C4-2B (cell line): ENCODE results near the gene USP27X.

Experiments
- H3K27ac ChIP-seq: fragments of 450-650 bp; 2 replicates; pipeline ENCODE4 v1.5.1; 2017
- CTCF ChIP-seq: fragments of 450-650 bp; conservative IDR thresholded peaks from 2 replicates; pipeline ENCODE4 v1.5.1; 2017; ENCODE audit warnings: mild to moderate bottlenecking
- ZFX ChIP-seq: fragments of 450-650 bp; IDR thresholded peaks from 2 replicates; pipeline ENCODE4 v1.6.1; 2017

The USP27X gene

GRCh38 chrX:49915361-49916222 is 36.3 kb downstream of the USP27X start:
- no peak for TF ChIP-seq ZFX
- TF ChIP-seq CTCF, result peak; percentile 81
- no peak overlapping the region for H3K27ac ChIP-seq

GRCh38 chrX:49919617-49920016 is 40.3 kb downstream of the USP27X start:
- TF ChIP-seq ZFX, result no peak
- peak; percentile 83 for TF ChIP-seq CTCF

GRCh38 chrX:49921109-49921508 is 41.8 kb downstream of the USP27X start:
- TF ChIP-seq CTCF (no peak), ZFX (no peak)
- H3K27ac ChIP-seq, result no peak overlapping the region

More at GRCh38 chrX:49919617-49920016, 40.3 kb downstream of the USP27X start:
- no peak overlapping the region for H3K27ac ChIP-seq

- TF ChIP-seq ZFX (no peak), CTCF (no peak)
- peak within 1 kb of the TSS; percentile 85 for H3K27ac ChIP-seq
Observed at GRCh38 chrX:49922291-49923241, 43.3 kb downstream of the USP27X start, which contains the start of gene CLCN5. Gene CLCN5 (plus strand): TSS chrX:49922596. CDS start chrX:49925299, 2,703 bp downstream.

GRCh38 chrX:49925176-49925575 is 45.9 kb downstream of the USP27X start:
- TF ChIP-seq CTCF (no peak), ZFX (no peak)
- no peak overlapping the region for H3K27ac ChIP-seq

- no peak overlapping the region for H3K27ac ChIP-seq
- TF ChIP-seq ZFX (no peak), CTCF (no peak)
Observed at GRCh38 chrX:49930039-49930438, 50.8 kb downstream of the USP27X start.
